Thyroid gland (tissue), 4 donors: ENCODE data around the gene HOXA3. TPM values are rescaled to one million over a fixed set of nuclear protein-coding genes. Genes with fewer than 3 reads are reported as not detected.
A peak's percentile ranks its signal among the peaks of the same experiment; 100 is the strongest.

Experiments
- DNase-seq, 2 donors: peaks; one replicate each; pipeline ENCODE4 v3.0.0-alpha.2; 2019
- H3K27ac ChIP-seq, 3 donors: fragments of 200-600 bp; sonication (generic); 1 replicate in 2 of 3; 2 replicates in 1 of 3; pipeline ENCODE4 v1.5.1; 2016 to 2019; ENCODE audit warnings: mild to moderate bottlenecking in 1 of 3, moderate library complexity in 1 of 3
- H3K27me3 ChIP-seq: fragments of 200-600 bp; sonication (generic); one replicate; pipeline ENCODE4 v1.5.1; 2019
- H3K36me3 ChIP-seq, 2 donors: fragments of 200-600 bp; sonication (generic); one replicate each; pipeline ENCODE4 v1.5.1; 2016 to 2019
- H3K4me1 ChIP-seq, 2 donors: fragments of 200-600 bp; sonication (generic); one replicate each; pipeline ENCODE4 v1.5.1; 2017 to 2019
- H3K4me3 ChIP-seq, 3 donors: fragments of 200-600 bp; sonication (generic); replicated peaks in 1 of 3; 1 replicate in 2 of 3; 2 replicates in 1 of 3; pipeline ENCODE4 v1.5.1; 2016; ENCODE audit warnings: mild to moderate bottlenecking in 1 of 3
- H3K9me3 ChIP-seq: fragments of 200-600 bp; sonication (generic); one replicate; pipeline ENCODE4 v1.5.1; 2017
- CTCF ChIP-seq, 6 experiments: fragments of 200-600 bp in 3 of 6; fragments of 450-650 bp in 3 of 6; sonication (generic) in 3 of 6; IDR thresholded peaks; one replicate each; pipeline ENCODE4 v1.5.1; 2016 to 2019; ENCODE audit warnings: antibody characterized with exemption in 6 of 6, mild to moderate bottlenecking in 2 of 6, inconsistent platforms in 1 of 6, moderate library complexity in 1 of 6
- POLR2A ChIP-seq, 2 donors: fragments of 450-650 bp; IDR thresholded peaks; one replicate each; pipeline ENCODE4 v1.6.1; 2017; ENCODE audit warnings: antibody characterized with exemption in 2 of 2, mild to moderate bottlenecking in 2 of 2, moderate library complexity in 1 of 2
- WGBS, 2 donors: methylation state at CpG; one replicate each; pipeline ENCODE4 v1.1.5; 2017; 5-methylcytosine and 5-hydroxymethylcytosine counted together
- intact Hi-C: fragments of 100-400 bp; cut with DNase I; formaldehyde crosslinking; loops from one replicate; pipeline ENCODE4 v1.15.1; 2023
- total RNA-seq, 4 donors: library from RNA; depleted of rRNA; stranded (reverse); fragments of >200 nt; gene quantifications; one replicate each; pipeline ENCODE4 v1.2.3, GENCODE V29; 2016

Gene HOXA3
- total RNA-seq, 4 donors from 2014 or later, result 0.94 to 6.1 (median 1.9) TPM

- no peak for TF ChIP-seq CTCF (IDR thresholded peaks at IDR 0.05)
- TF ChIP-seq POLR2A (IDR thresholded peaks at IDR 0.05), result no peak
- no peak for DNase-seq
- intact Hi-C loops, result no loop called here
- Histone ChIP-seq H3K4me1 (peaks cover 17 to 32% of the 10 kb centered on the region in 2 donors), H3K27me3 (peaks cover 78% of the 10 kb centered on the region), H3K36me3 (no peaks in the 10 kb centered on the region), H3K4me3 (no peak overlapping the region), H3K9me3 (no peaks in the 10 kb centered on the region), H3K27ac (no peak overlapping the region)
- WGBS, 2 donors, result 5 to 7% methylated on average over 46 to 51 of the region's 63 CpGs
Measured at GRCh38 chr7:27155816-27156507, 3.6 kb upstream of the HOXA3 start.

GRCh38 chr7:27154901-27155815, 2.8 kb upstream of the HOXA3 start:
- Histone ChIP-seq H3K9me3 (no peaks in the 10 kb centered on the region), H3K4me3 (no peak overlapping the region), H3K4me1 (peaks cover 18 to 34% of the 10 kb centered on the region in 2 donors), H3K27ac (no peak overlapping the region), H3K36me3 (no peaks in the 10 kb centered on the region), H3K27me3 (peaks cover 83% of the 10 kb centered on the region)
- intact Hi-C loops, result loop anchor here (5.0 kb wide), 1 partner anchor 288 kb away; no protein-coding TSS in a partner anchor
- 10 to 16% methylated on average over 48 of the region's 48 CpGs for WGBS, 2 donors
- peak; percentile 41 to 59 for DNase-seq
- TF ChIP-seq POLR2A (IDR thresholded peaks at IDR 0.05) (no peak), CTCF (IDR thresholded peaks at IDR 0.05) (no peak)

GRCh38 chr7:27154369-27154768, 2.0 kb upstream of the HOXA3 start:
- intact Hi-C loops, result loop anchor here (5.0 kb wide), 1 partner anchor 287 kb away; no protein-coding TSS in a partner anchor
- no peak for TF ChIP-seq CTCF (IDR thresholded peaks at IDR 0.05)
- Histone ChIP-seq H3K4me3 (no peak overlapping the region), H3K4me1 (peaks cover 18 to 34% of the 10 kb centered on the region in 2 donors), H3K9me3 (no peaks in the 10 kb centered on the region), H3K36me3 (no peaks in the 10 kb centered on the region), H3K27me3 (peaks cover 84% of the 10 kb centered on the region), H3K27ac (no peak overlapping the region)
- 31 to 36% methylated on average over 9 to 10 of the region's 10 CpGs for WGBS, 2 donors
- no peak for DNase-seq

GRCh38 chr7:27153526-27153925, 1.1 kb upstream of the HOXA3 start:
- peaks cover 87% of the 10 kb centered on the region for H3K27me3 ChIP-seq
- WGBS, 2 donors, result 28 to 35% methylated on average over 3 of the region's 3 CpGs
- intact Hi-C loops, result loop anchor here (5.0 kb wide), 1 partner anchor 286 kb away; no protein-coding TSS in a partner anchor

More at GRCh38 chr7:27153526-27153925, 1.1 kb upstream of the HOXA3 start:
- TF ChIP-seq POLR2A (IDR thresholded peaks at IDR 0.05) (no peak), CTCF (IDR thresholded peaks at IDR 0.05) (no peak)
- H3K27ac ChIP-seq, result no peak overlapping the region
- H3K4me1 ChIP-seq, result peaks cover 18 to 34% of the 10 kb centered on the region in 2 donors
- H3K36me3 ChIP-seq, result no peaks in the 10 kb centered on the region
- H3K9me3 ChIP-seq, result no peaks in the 10 kb centered on the region
- H3K4me3 ChIP-seq, result no peak overlapping the region
- no peak for DNase-seq
